GM10847 (cell line): ENCODE measurements around the gene CCDC9.

ENCODE experiments used
- POLR2A ChIP-seq: IDR thresholded peaks from 2 replicates; pipeline ENCODE4 v1.6.1; 2011; ENCODE audit not compliant: insufficient read length; ENCODE audit errors: extremely low read depth

CCDC9 gene

GRCh38 chr19:47305309-47305751 lies 49.0 kb downstream of the CCDC9 start:
- TF ChIP-seq POLR2A = no peak

GRCh38 chr19:47306303-47306702 lies 50.0 kb downstream of the CCDC9 start:
- no peak for TF ChIP-seq POLR2A

GRCh38 chr19:47309038-47309437 lies 52.7 kb downstream of the CCDC9 start:
- TF ChIP-seq POLR2A = no peak

GRCh38 chr19:47309608-47310007 lies 53.3 kb downstream of the CCDC9 start, which contains the start of gene C5AR1:
TSS of gene C5AR1 (plus strand) at chr19:47309861. CDS start at chr19:47309896, 35 bp downstream.
- no peak for TF ChIP-seq POLR2A

GRCh38 chr19:47310323-47310722 lies 54.0 kb downstream of the CCDC9 start:
- TF ChIP-seq POLR2A = no peak

- no peak for TF ChIP-seq POLR2A
Observed at GRCh38 chr19:47310819-47311218, 54.5 kb downstream of the CCDC9 start.

- TF ChIP-seq POLR2A = no peak
Observed at GRCh38 chr19:47312366-47313006, 56.2 kb downstream of the CCDC9 start.

GRCh38 chr19:47313754-47314295 lies 57.5 kb downstream of the CCDC9 start:
- TF ChIP-seq POLR2A = no peak

- TF ChIP-seq POLR2A = no peak
Observed at GRCh38 chr19:47315125-47315821, 58.9 kb downstream of the CCDC9 start.

- TF ChIP-seq POLR2A = no peak
Observed at GRCh38 chr19:47316513-47316912, 60.2 kb downstream of the CCDC9 start.

GRCh38 chr19:47319923-47320871 lies 63.9 kb downstream of the CCDC9 start:
- no peak for TF ChIP-seq POLR2A
